ENCODE results near the gene DPP8.

DPP8 gene

DNA sequence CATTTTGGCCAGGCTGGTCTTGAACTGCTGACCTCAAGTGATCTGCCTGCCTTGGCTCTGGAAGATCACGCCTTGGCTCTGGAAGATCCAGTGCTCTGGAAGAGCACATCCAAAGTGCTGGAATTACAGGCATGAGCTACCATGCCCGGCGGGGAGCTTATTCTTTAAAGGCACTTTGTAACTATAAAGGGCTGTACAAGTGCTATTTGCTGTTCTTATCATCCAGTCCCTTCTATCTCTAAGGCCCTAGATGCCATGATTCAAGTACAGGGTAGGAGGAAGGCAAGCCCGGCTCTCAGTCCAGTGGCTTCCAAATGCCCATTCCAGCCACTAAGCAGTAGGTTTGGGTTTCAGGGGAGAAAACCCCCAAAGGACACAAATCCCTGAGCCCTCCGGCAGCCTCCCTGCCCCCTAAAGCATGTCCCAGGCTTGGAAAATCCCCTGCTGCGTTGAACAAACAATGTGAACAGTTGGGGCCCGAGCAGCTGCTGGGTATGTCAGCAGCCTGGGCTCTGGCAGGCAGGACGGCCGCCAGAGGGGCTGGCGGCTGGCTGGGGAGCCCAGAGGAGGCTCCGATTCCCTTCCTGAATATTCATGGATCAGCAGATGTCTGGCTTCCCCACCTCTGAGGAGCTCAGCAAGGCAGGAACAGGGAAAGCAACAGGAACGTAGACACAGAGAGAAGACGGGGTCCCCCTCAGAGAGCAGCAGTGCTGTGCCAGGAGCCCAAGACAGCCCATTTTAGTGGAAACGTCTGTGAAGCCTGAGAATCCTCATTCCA, 102.5 kb downstream of the DPP8 start (continued):
- peak; percentile 78 for TF ChIP-seq GLIS2 (tag by site-specific recombination; IDR thresholded peaks at IDR 0.05)
- TF ChIP-seq ZNF596 (tag by site-specific recombination; IDR thresholded peaks at IDR 0.05): peak; percentile 52; the same call in 1 of the 2 replicates
- peak; percentile 87 for TF ChIP-seq PATZ1 (tag by site-specific recombination; IDR thresholded peaks at IDR 0.05)
- peak; percentile 96 for TF ChIP-seq ZBTB17 (tag by site-specific recombination; IDR thresholded peaks at IDR 0.05)
- TF ChIP-seq ZBTB48 (tag by site-specific recombination; IDR thresholded peaks at IDR 0.05): peak; percentile 93
- TF ChIP-seq ZNF449 (tag by site-specific recombination; IDR thresholded peaks at IDR 0.05): peak; percentile 78; the same call in 1 of the 2 replicates
- TF ChIP-seq YY1 (tag by site-specific recombination; IDR thresholded peaks at IDR 0.05): 0 out of 2 replicates have a peak, but pooled peaks have one; percentile 23
- peak; percentile 28; the same call in 1 of the 2 replicates for TF ChIP-seq ZNF558 (tag by site-specific recombination; IDR thresholded peaks at IDR 0.05)
- TF ChIP-seq ZNF335 (tag by site-specific recombination; conservative IDR thresholded peaks at IDR 0.05): peak; percentile 79
- peak; percentile 96 for TF ChIP-seq GLIS1 (tag by site-specific recombination; IDR thresholded peaks at IDR 0.05)
- TF ChIP-seq ZNF133 (tag by site-specific recombination; IDR thresholded peaks at IDR 0.05): no peak

- H3K4me1 ChIP-seq (ENCODE audit: control insufficient read depth, insufficient read depth, low read length): peaks cover 23% of the 10 kb centered on the region
- no peak overlapping the region for H3K4me3 ChIP-seq (ENCODE audit: low read depth, low read length)
- ChIA-PET CTCF (interaction anchor here (0.6 to 4.3 kb wide), 3 partner anchors 8 to 1360 kb away, joined by 3 to 40 read pairs (median 6); no protein-coding TSS in a partner anchor), POLR2A (interaction anchor here (0.9 to 1.0 kb wide), 2 partner anchors 48 to 109 kb away, joined by 3 to 5 read pairs; no protein-coding TSS in a partner anchor)
- no peaks in the 10 kb centered on the region for H3K36me3 ChIP-seq (ENCODE audit: control insufficient read depth in 2 of 2, insufficient read depth in 1 of 2, low read length in 2 of 2)
- no peak for TF ChIP-seq HOXC10 (CRISPR knock-in tag; IDR thresholded peaks at IDR 0.05)
- no peak for TF ChIP-seq PRDM1 (tag by site-specific recombination; IDR thresholded peaks at IDR 0.05)
- 0 out of 2 replicates have a peak, but pooled peaks have one; percentile 4 for TF ChIP-seq ZNF449 (tag by site-specific recombination; IDR thresholded peaks at IDR 0.05)
- no peak for TF ChIP-seq ZNF223 (tag by site-specific recombination; IDR thresholded peaks at IDR 0.05)
- no peaks in the 10 kb centered on the region for H3K9me3 ChIP-seq (ENCODE audit: control insufficient read depth, insufficient read depth, low read depth, low read length)
- H3K27ac ChIP-seq (ENCODE audit: extremely low read depth, low read depth, low read length): no peak overlapping the region
Observed at GRCh38 chr15:65413760-65414144, 103.7 kb downstream of the DPP8 start.

DNA sequence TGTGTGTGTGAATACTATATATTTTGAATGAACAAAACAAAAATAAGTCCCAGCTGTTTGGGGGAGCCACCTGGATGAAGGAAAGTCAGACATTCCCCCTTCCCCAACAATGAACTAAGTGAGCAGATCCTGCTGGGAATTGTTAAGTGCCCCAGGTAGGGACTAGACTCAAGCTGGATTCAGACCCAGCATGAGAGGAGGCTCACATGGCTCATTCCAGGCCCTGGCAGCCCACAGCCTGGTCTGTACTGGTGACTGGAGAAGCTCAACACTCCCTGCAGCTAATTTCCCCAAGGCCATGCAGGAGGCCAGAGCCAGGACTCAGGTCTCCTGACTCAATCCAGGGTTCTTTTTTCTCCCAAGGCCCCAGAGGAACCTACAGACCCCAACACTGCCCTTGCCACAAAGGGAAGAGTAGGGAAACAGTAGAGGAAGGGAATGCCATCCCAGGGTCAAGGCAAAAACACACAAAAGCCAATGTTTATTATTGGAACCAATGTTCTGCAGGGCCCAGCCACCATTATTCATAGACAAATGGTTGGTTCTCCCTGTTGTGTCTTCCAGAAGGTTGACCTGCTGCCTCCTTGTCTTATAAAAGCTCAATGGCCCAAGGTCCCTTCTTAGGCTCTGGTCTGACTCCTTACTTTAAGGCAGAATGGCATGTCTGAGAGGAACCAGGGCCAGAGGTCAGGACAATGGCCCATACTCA, 104.3 kb downstream of the DPP8 start:
- H3K4me1 ChIP-seq (ENCODE audit: control insufficient read depth, insufficient read depth, low read length): peaks cover 23% of the 10 kb centered on the region
- ChIA-PET POLR2A (interaction anchor here (0.6 kb wide), 1 partner anchor 228 kb away, joined by 3 read pairs; the partner anchor contains the start of gene CLPX), CTCF (interaction anchor here (0.6 to 4.3 kb wide), 5 partner anchors 9 to 1361 kb away, joined by 3 to 40 read pairs (median 3); no protein-coding TSS in a partner anchor)
- no peak overlapping the region for H3K27ac ChIP-seq (ENCODE audit: extremely low read depth, low read depth, low read length)
- H3K4me3 ChIP-seq (ENCODE audit: low read depth, low read length): no peak overlapping the region
- no peaks in the 10 kb centered on the region for H3K36me3 ChIP-seq (ENCODE audit: control insufficient read depth in 2 of 2, insufficient read depth in 1 of 2, low read length in 2 of 2)
- no peaks in the 10 kb centered on the region for H3K9me3 ChIP-seq (ENCODE audit: control insufficient read depth, insufficient read depth, low read depth, low read length)
- TF ChIP-seq ZNF670 (tag by site-specific recombination; IDR thresholded peaks at IDR 0.05; ENCODE audit: low read depth): no peak
- no peak for TF ChIP-seq ZNF416 (tag by site-specific recombination; IDR thresholded peaks at IDR 0.05)
- TF ChIP-seq ZNF449 (tag by site-specific recombination; IDR thresholded peaks at IDR 0.05): peak; percentile 95
- TF ChIP-seq ZNF214 (tag by site-specific recombination; IDR thresholded peaks at IDR 0.05; ENCODE audit: borderline replicate concordance): no peak
- no peak for TF ChIP-seq ZSCAN16 (tag by site-specific recombination; IDR thresholded peaks at IDR 0.05)
- TF ChIP-seq ZNF311 (tag by site-specific recombination; IDR thresholded peaks at IDR 0.05; ENCODE audit: borderline replicate concordance): no peak
- no peak for TF ChIP-seq ZNF791 (tag by site-specific recombination; IDR thresholded peaks at IDR 0.05)
- TF ChIP-seq ZIC2 (tag by site-specific recombination; IDR thresholded peaks at IDR 0.05): peak; percentile 92
